ENCODE data around the gene ERVK3-1. TPM values are rescaled to one million over a fixed set of nuclear protein-coding genes. Genes with fewer than 3 reads are reported as not detected.

The ERVK3-1 gene
- total RNA-seq, 4 donors from 2014 or later, result 13.3 to 58.9 (median 36.2) TPM

DNA sequence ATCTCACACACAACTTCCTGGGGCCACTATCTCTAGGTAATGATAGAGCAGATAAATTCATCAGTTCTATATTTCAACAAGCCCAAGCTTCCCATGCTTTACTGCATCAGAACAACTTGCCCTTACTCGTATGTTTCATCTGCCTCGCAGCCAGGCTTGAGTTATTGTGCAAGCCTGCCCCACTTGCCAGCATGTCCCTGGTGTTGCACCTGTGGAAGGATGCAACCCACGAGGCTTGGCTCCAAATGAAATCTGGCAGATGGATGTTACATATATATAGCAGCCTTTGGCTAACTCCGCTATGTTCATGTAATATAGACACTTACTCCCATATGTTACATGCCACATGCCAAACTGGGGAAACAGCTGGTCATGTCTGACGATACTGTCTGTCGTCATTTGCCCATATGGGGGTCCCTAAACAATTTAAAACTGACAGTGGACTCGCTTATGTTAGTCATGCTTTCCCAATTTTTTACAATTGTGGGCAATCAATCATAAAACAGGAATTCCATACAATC lies 6.2 kb downstream of the ERVK3-1 start:
- intact Hi-C loops (cut with DNase I; ENCODE audit: low total_unique reads) (no loop called here), in situ Hi-C loops (cut with MboI; ENCODE audit: low pct_ligation_motif_present in 1 of 4, low pct_unique_long_range_greater_than_20kb in 1 of 4, low sequenced_read_pairs in 3 of 4) (no loop called here)
- no peaks in the 10 kb centered on the region for H3K9me3 ChIP-seq
- peaks cover 1 to 4% (median 2%) of the 10 kb centered on the region in 4 donors for H3K4me1 ChIP-seq
- H3K27me3 ChIP-seq, result no peaks in the 10 kb centered on the region
- WGBS, 2 donors (ENCODE audit: low coverage in 1 of 2), result 92 to 100% methylated on average over 5 to 7 of the region's 7 CpGs
- H3K36me3 ChIP-seq, result peaks cover 0 to 42% (median 18%) of the 10 kb centered on the region in 4 donors
- no peak for DNase-seq
- no peak for TF ChIP-seq POLR2AphosphoS5 (IDR thresholded peaks at IDR 0.05)
- no peak overlapping the region for H3K4me3 ChIP-seq
- H3K27ac ChIP-seq, result no peak overlapping the region

DNA sequence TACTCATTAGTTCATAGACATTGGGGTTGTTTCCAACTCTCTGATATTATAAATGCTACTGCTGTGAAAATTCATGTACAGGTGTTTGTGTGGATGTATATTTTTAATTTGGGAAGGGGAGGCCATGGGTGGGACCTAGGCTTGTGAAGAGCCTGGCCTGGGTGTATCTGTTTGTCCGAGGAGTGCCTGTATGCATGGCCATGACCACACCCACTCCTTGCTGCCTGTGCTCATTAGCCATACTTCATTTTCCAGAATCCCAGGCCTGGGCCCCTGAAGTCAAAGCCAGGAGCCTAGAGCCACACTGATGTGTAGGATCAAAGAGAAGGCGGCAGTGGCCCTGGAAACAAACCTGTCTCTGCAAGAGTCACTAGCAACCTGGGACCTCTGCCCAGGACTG lies 10.4 kb downstream of the ERVK3-1 start:
- no peak overlapping the region for H3K4me3 ChIP-seq
- no peak overlapping the region for H3K27ac ChIP-seq
- 96% methylated on average over 2 of the region's 2 CpGs; no CpG with 5 or more reads in 1 of the 2 donors for WGBS, 2 donors (ENCODE audit: low coverage in 1 of 2)
- no peaks in the 10 kb centered on the region for H3K27me3 ChIP-seq
- TF ChIP-seq EP300 (IDR thresholded peaks at IDR 0.05; ENCODE audit: low read depth) (no peak), POLR2A (IDR thresholded peaks at IDR 0.05) (no peak), POLR2AphosphoS5 (IDR thresholded peaks at IDR 0.05) (no peak), CTCF (IDR thresholded peaks at IDR 0.05) (no peak)
- intact Hi-C loops (cut with DNase I; ENCODE audit: low total_unique reads) (no loop called here), in situ Hi-C loops (cut with MboI; ENCODE audit: low pct_ligation_motif_present in 1 of 4, low pct_unique_long_range_greater_than_20kb in 1 of 4, low sequenced_read_pairs in 3 of 4) (no loop called here)
- peaks cover 0 to 27% (median 14%) of the 10 kb centered on the region in 4 donors for H3K36me3 ChIP-seq
- no peaks in the 10 kb centered on the region for H3K9me3 ChIP-seq
- no peak for DNase-seq
- H3K4me1 ChIP-seq, result no peaks in the 10 kb centered on the region

- in situ Hi-C loops (cut with MboI; ENCODE audit: low pct_ligation_motif_present in 1 of 4, low pct_unique_long_range_greater_than_20kb in 1 of 4, low sequenced_read_pairs in 3 of 4) (no loop called here), intact Hi-C loops (cut with DNase I; ENCODE audit: low total_unique reads) (no loop called here)
- Histone ChIP-seq H3K4me1 (no peaks in the 10 kb centered on the region), H3K9me3 (no peaks in the 10 kb centered on the region), H3K4me3 (no peak overlapping the region), H3K36me3 (peaks cover 0 to 14% (median 8%) of the 10 kb centered on the region in 4 donors), H3K27ac (no peak overlapping the region), H3K27me3 (no peaks in the 10 kb centered on the region)
- no peak for DNase-seq
- TF ChIP-seq POLR2A (IDR thresholded peaks at IDR 0.05) (no peak), EP300 (IDR thresholded peaks at IDR 0.05; ENCODE audit: low read depth) (no peak), CTCF (IDR thresholded peaks at IDR 0.05) (no peak), POLR2AphosphoS5 (IDR thresholded peaks at IDR 0.05) (no peak)
- 64 to 72% methylated on average over 4 to 7 of the region's 7 CpGs for WGBS, 2 donors (ENCODE audit: low coverage in 1 of 2)
These were observed 12.4 kb downstream of the ERVK3-1 start for GRCh38 chr19:58317476-58318072.

GRCh38 chr19:58318297-58318696 lies 13.1 kb downstream of the ERVK3-1 start:
- intact Hi-C loops (cut with DNase I; ENCODE audit: low total_unique reads), result no loop called here
- no peak for DNase-seq
- no peaks in the 10 kb centered on the region for H3K9me3 ChIP-seq

More at GRCh38 chr19:58318297-58318696, 13.1 kb downstream of the ERVK3-1 start:
- Histone ChIP-seq H3K27ac (no peak overlapping the region), H3K4me1 (no peaks in the 10 kb centered on the region), H3K36me3 (peaks cover 0 to 10% (median 2%) of the 10 kb centered on the region in 4 donors), H3K4me3 (no peak overlapping the region), H3K27me3 (no peaks in the 10 kb centered on the region)
- WGBS, 2 donors (ENCODE audit: low coverage in 1 of 2), result 65 to 85% methylated on average over 2 to 4 of the region's 4 CpGs
- TF ChIP-seq POLR2AphosphoS5 (IDR thresholded peaks at IDR 0.05), result no peak
- TF ChIP-seq POLR2A (IDR thresholded peaks at IDR 0.05), result no peak
- no peak for TF ChIP-seq CTCF (IDR thresholded peaks at IDR 0.05)
- no peak for TF ChIP-seq EP300 (IDR thresholded peaks at IDR 0.05; ENCODE audit: low read depth)
- in situ Hi-C loops (cut with MboI; ENCODE audit: low pct_ligation_motif_present in 1 of 4, low pct_unique_long_range_greater_than_20kb in 1 of 4, low sequenced_read_pairs in 3 of 4), result no loop called here

All from transverse colon (tissue), 4 donors.